Adrenal gland (tissue), 5 donors: ENCODE data around the gene KCTD10.

Source experiments
- CTCF ChIP-seq, 6 experiments: fragments of 450-650 bp in 4 of 6; fragments of 200-600 bp in 2 of 6; sonication (generic) in 1 of 6; IDR thresholded peaks; 1 replicate in 5 of 6; 2 replicates in 1 of 6; pipeline versions ENCODE4 v1.5.1 to v1.8.0; 2016 to 2021; ENCODE audit warnings: antibody characterized with exemption in 6 of 6, mild to moderate bottlenecking in 2 of 6, moderate library complexity in 1 of 6
- POLR2A ChIP-seq, 2 donors: fragments of 450-650 bp; IDR thresholded peaks; one replicate each; pipeline ENCODE4 v1.6.1; 2017; ENCODE audit warnings: antibody characterized with exemption in 2 of 2, mild to moderate bottlenecking in 2 of 2, moderate library complexity in 1 of 2
- donor health status: DM: no; HTN: no; CAD: no.

GRCh38 chr12:109422251-109422650, 54.8 kb downstream of the KCTD10 start:
- no peak for TF ChIP-seq CTCF (IDR thresholded peaks at IDR 0.05)
- no peak for TF ChIP-seq POLR2A (IDR thresholded peaks at IDR 0.05)
